ENCODE data around the gene FAM199X. TPM values are rescaled to one million over a fixed set of nuclear protein-coding genes. Genes with fewer than 3 reads are reported as not detected.

The FAM199X gene
- total and polyA plus RNA-seq, 8 donors: 16.5 to 29.3 (median 25.9) TPM

DNA sequence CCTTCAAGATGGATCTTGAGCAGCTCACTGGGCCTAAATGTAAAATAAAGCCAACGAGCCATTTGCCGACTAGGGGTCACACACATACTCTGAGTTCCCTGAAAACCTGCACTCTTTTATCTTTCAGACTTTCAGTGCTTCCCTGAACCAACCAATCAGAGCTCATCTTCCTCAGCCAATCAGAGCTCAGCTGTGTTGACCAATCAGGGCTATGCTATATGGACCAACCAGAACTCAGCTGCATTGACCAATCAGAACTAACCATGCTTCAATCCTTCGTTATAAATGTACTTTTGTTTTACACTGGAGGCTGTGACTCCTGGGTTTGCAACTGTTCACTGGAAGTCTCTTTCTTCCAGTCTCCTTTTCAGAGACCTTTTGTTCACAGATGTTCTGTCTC, 28.8 kb upstream of the FAM199X start:
- ATAC-seq: no peak
- Histone ChIP-seq H3K4me3 (no peak overlapping the region), H3K36me3 (no peaks in the 10 kb centered on the region), H3K27me3 (peaks cover 0 to 2% of the 10 kb centered on the region in 2 donors), H3K9me3 (no peaks in the 10 kb centered on the region), H3K27ac (no peak overlapping the region), H3K4me1 (no peaks in the 10 kb centered on the region)
- no peak for TF ChIP-seq CTCF (IDR thresholded peaks at IDR 0.05)
- intact Hi-C loops (cut with DNase I): no loop called here
- DNase-seq: no peak

- no peak for ATAC-seq
- no peaks in the 10 kb centered on the region for H3K36me3 ChIP-seq
- no peaks in the 10 kb centered on the region for H3K4me1 ChIP-seq
- H3K27ac ChIP-seq: no peak overlapping the region
- H3K4me3 ChIP-seq: no peak overlapping the region
- no peak for TF ChIP-seq CTCF (IDR thresholded peaks at IDR 0.05)
- no peaks in the 10 kb centered on the region for H3K9me3 ChIP-seq
- no peak for DNase-seq
- intact Hi-C loops (cut with DNase I): no loop called here
- H3K27me3 ChIP-seq: peaks cover 0 to 2% of the 10 kb centered on the region in 2 donors
Measured at GRCh38 chrX:104141087-104141760, 25.0 kb upstream of the FAM199X start.

DNA sequence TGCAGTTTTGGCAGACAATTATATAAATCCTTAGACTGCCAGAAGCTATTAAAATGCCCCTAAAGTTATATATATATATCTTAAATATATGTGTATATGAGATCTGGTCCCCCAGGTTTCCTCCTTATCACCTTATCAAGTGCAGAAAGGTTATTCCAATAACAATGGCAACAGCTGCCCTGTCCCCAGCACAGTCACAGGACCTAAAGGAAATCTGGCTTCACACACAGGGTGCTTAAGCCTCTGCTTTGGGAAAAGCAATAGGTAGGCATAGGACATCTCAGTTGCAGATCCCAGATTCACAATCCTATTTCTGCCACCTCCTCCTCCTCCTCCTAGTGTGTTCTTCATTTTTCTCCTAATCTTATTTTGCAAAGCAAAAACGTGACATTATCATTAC, 15.2 kb upstream of the FAM199X start:
- H3K9me3 ChIP-seq: no peaks in the 10 kb centered on the region
- H3K4me1 ChIP-seq: peaks cover 0 to 10% of the 10 kb centered on the region in 2 donors
- ATAC-seq (no peak), DNase-seq (no peak)
- no peak overlapping the region for H3K4me3 ChIP-seq
- TF ChIP-seq CTCF (IDR thresholded peaks at IDR 0.05): no peak
- no peaks in the 10 kb centered on the region for H3K27me3 ChIP-seq
- H3K36me3 ChIP-seq: no peaks in the 10 kb centered on the region
- intact Hi-C loops (cut with DNase I): no loop called here
- no peak overlapping the region for H3K27ac ChIP-seq

DNA sequence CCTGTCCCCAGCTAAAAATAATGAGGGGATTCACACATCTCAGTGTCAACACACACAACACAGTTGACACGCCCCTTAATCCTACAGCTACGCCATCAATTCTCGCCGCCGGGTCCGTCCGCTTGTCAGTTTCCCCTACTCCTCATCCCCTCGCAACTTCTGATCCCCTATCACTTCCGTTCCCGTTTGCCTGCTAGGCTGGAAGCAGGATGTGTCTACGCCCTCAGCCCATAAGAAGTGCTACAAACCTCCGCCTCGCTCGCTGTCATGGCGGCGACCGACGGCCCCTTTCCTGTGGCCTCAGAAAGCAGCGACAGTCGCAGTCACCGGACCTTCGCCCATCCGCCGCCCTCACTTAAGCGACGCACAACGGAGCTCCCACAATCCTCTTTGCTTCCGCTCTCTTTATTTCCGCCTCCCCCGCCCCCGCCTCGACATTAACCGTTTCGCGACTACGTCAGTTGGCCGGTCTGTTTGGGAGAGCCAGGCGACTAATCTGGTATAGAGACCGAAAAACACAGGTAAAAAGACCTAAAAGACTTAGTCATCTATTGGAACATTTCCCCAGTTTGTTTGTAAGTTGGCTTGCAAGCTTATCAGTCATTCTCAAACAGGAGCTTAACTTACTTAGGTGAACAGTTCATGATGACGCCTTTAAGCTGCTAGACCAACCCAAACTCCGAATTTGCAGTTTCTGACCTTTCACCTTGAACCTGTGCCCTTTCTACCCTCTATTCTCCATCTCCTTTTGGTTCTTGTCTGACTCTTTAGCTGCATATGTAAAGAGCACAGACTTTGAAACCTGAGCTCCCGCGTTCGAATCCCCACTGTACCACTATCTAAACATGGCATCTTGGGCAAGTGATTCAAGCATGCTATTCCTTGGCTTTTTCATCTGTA, 9.4 kb upstream of the FAM199X start, which contains the start of gene SLC25A53:
SLC25A53 (minus strand) TSS at position 380 of the 900 bp plus-strand sequence. CDS start 51,752 bp downstream, outside the sequence.
- ATAC-seq (peak; percentile 96), DNase-seq (peak; percentile 77 to 86 (median 81))
- H3K27me3 ChIP-seq: no peaks in the 10 kb centered on the region
- peak within 1 kb of the TSS; percentile 46 to 53 for H3K4me3 ChIP-seq
- no peaks in the 10 kb centered on the region for H3K36me3 ChIP-seq
- no peaks in the 10 kb centered on the region for H3K9me3 ChIP-seq
- peak within 1 kb of the TSS; percentile 90 to 93 for H3K27ac ChIP-seq
- peaks cover 0 to 10% of the 10 kb centered on the region in 2 donors for H3K4me1 ChIP-seq
- intact Hi-C loops (cut with DNase I): no loop called here
- TF ChIP-seq CTCF (IDR thresholded peaks at IDR 0.05): no peak

Measured in left lung (tissue), 10 donors.